ENCODE results near the gene TBC1D25. TPM values are rescaled to one million over a fixed set of nuclear protein-coding genes. Genes with fewer than 3 reads are reported as not detected.
"Not testable (repeated sequence)": the region's sequence is repeated elsewhere in the genome, so short reads cannot be mapped to it uniquely, and the experiment has no call there.

The TBC1D25 gene
- polyA plus RNA-seq, 3 donors = 7.6 to 12.8 (median 9.5) TPM

DNA sequence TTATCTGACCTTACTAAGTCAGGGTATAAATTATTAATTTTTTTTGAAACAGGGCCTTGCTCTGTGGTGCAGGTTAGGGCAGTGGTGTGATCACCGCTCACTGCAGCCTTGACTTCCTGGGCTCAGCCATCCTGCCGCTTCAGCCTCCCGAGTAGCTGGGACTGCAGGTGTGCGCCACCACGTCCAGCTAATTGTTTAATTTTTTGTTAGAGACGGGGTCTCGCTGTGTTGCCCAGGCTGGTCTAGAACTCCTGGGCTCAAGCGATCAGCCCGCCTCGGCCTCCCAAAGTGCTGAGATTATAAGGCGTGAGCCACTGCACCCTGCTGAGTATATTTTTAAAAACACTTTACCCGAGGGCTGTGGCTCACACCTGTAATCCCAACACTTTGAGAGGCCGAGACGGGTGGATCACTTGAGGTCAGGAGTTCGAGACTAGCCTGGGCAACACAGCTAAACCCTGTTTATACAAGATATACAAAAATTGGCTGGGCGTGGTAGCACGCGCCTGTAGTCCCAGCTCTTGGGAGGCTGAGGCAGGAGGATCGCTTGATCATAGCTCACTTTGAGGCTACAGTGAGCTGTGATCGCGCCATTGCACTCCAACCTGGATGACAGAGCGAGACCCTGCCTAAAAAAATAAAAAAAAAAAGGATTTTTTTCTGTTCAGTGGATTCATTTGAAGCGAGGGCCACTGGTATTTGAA is 721 bp upstream of the TBC1D25 start:
- peak in 1 of 11 donors; percentile 1 for DNase-seq (ENCODE audit: extremely low read depth in 1 of 11, low read depth in 9 of 11, low spot score in 4 of 11)

- peak in 4 of 11 donors; percentile 23 to 31 (median 28) for DNase-seq (ENCODE audit: extremely low read depth in 1 of 11, low read depth in 9 of 11, low spot score in 4 of 11)
Measured at GRCh38 chrX:48540028-48540375, 488 bp downstream of the TBC1D25 start.

- no peak for DNase-seq (ENCODE audit: extremely low read depth in 1 of 11, low read depth in 9 of 11, low spot score in 4 of 11)
Measured at GRCh38 chrX:48540480-48540879, 966 bp downstream of the TBC1D25 start.

DNA sequence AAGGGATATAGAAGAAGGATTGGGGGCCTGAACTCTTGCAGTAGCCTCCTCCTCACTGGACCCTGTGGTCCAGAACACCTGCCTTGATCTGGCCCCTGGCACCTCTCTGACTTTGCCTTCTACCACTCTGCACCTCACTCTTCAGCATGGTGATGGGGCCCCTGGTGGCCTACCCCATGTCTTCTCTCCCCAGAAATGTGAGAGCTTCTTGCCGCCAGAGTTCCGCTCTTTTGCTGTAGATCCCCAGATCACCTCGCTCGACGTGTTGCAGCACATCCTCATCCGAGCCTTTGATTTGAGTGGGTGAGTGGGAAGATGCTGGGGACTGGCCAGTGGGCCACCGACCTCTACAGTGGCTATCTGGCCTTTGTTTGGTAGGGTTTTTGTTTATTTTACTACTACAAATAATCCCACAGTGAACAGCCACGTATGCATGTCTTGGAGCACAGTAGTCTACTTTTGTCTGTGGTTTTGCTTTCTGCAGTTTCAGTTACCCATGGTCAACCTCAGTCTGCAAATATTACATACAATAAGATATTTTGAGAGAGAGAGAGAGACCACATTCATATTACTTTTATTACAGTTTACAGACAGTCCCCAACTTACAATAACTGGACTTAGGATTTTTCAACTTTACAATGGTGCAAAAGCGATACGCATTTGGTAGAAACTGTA is 1.8 kb downstream of the TBC1D25 start:
- no peak for DNase-seq (ENCODE audit: extremely low read depth in 1 of 11, low read depth in 9 of 11, low spot score in 4 of 11)

GRCh38 chrX:48548871-48549270 is 9.4 kb downstream of the TBC1D25 start:
- no peak for DNase-seq (ENCODE audit: extremely low read depth in 1 of 11, low read depth in 9 of 11, low spot score in 4 of 11)

DNA sequence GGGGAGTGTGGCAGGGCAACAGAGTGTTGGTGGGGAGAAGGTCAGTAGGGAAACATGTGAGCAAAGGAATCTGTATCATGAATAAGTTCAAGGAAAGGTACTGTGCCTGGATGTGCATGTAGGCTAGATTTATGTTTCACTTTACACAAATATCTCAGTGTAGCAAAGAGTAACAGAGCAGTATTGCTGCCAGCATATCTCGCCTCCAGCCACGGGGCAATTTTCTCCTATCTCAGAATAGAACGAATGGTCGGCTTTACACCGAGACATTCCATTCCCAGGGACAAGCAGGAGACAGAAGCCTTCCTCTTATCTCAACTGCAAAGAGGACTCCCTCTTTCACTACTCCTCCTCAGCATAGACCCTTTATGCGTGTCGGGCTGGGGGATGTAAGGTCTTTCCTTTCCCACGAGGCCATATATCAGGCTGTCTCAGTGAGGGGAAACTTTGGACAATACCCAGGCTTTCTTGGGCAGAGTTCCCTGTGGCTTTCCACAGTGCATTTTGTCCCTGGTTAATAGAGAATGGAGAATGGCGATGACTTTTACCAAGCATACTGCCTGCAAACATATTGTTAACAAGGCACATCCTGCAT is 16.3 kb downstream of the TBC1D25 start:
- not testable (repeated sequence) for DNase-seq (ENCODE audit: extremely low read depth in 1 of 11, low read depth in 9 of 11, low spot score in 4 of 11)

DNA sequence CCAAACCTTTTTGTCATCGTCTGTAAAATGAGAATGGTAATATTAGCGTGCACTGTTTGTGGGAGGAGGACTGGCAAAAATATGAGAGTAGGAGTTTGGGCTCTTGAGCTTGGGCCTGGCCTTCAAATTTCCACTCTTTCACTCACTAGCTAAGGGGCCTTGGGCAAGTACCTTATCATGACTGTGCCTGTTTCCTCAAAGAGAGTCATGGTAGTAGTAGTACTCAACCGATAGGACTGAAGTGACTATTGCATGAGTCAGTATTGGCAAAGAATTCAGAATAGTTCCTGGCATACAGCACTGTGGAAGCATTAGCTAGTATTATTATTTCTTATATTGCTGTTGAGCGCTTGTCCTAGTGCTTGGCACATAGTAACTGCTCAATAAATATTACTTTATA is 18.8 kb downstream of the TBC1D25 start:
- no peak for DNase-seq (ENCODE audit: extremely low read depth in 1 of 11, low read depth in 9 of 11, low spot score in 4 of 11)

DNA sequence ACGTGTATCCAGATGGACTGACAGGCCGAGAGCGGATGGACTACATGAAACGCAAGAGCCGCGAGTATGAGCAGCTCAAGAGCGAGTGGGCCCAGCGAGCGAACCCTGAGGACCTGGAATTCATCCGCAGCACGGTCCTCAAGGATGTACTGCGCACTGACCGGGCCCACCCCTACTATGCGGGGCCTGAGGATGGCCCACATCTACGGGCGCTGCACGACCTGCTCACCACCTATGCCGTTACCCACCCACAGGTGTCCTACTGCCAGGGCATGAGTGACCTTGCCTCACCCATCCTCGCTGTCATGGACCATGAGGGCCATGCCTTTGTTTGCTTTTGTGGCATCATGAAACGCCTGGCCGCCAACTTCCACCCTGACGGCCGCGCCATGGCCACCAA is 20.1 kb downstream of the TBC1D25 start:
- DNase-seq (ENCODE audit: extremely low read depth in 1 of 11, low read depth in 9 of 11, low spot score in 4 of 11) = no peak

- no peak for DNase-seq (ENCODE audit: extremely low read depth in 1 of 11, low read depth in 9 of 11, low spot score in 4 of 11)
Measured at GRCh38 chrX:48560056-48560455, 20.5 kb downstream of the TBC1D25 start.

- no peak for DNase-seq (ENCODE audit: extremely low read depth in 1 of 11, low read depth in 9 of 11, low spot score in 4 of 11)
Measured at GRCh38 chrX:48560681-48561080, 21.2 kb downstream of the TBC1D25 start.

- DNase-seq (ENCODE audit: extremely low read depth in 1 of 11, low read depth in 9 of 11, low spot score in 4 of 11) = no peak
Measured at GRCh38 chrX:48569958-48570357, 30.4 kb downstream of the TBC1D25 start.

DNA sequence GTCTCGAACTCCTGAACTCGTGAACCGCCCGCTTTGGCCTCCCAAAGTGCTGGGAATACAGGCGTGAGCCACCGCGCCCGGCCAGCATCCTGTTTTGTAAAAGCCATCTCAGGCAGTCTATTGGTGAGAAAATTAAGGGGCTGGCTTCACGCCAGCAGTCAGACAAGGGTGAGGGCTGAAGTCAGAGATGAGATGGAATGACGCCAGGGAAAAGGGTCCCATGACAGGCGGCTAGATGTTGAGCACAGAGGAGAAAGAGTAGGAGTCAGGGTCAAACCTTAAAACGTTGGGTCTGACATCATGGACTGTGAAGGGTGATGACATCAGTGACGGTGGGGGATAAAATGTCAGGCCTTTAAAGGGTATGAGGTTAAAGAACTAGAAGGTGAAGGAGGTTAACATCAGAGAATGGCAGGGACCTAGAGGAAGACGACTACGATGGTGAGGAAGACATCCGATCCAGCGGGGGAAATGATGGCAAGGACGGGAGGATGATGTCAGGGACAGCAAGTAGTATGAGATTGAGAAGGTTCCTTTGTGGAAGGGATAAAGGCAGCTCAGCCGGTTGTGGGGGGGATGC is 34.3 kb downstream of the TBC1D25 start:
- peak in 4 of 11 donors; percentile 3 to 13 (median 8) for DNase-seq (ENCODE audit: extremely low read depth in 1 of 11, low read depth in 9 of 11, low spot score in 4 of 11)

DNA sequence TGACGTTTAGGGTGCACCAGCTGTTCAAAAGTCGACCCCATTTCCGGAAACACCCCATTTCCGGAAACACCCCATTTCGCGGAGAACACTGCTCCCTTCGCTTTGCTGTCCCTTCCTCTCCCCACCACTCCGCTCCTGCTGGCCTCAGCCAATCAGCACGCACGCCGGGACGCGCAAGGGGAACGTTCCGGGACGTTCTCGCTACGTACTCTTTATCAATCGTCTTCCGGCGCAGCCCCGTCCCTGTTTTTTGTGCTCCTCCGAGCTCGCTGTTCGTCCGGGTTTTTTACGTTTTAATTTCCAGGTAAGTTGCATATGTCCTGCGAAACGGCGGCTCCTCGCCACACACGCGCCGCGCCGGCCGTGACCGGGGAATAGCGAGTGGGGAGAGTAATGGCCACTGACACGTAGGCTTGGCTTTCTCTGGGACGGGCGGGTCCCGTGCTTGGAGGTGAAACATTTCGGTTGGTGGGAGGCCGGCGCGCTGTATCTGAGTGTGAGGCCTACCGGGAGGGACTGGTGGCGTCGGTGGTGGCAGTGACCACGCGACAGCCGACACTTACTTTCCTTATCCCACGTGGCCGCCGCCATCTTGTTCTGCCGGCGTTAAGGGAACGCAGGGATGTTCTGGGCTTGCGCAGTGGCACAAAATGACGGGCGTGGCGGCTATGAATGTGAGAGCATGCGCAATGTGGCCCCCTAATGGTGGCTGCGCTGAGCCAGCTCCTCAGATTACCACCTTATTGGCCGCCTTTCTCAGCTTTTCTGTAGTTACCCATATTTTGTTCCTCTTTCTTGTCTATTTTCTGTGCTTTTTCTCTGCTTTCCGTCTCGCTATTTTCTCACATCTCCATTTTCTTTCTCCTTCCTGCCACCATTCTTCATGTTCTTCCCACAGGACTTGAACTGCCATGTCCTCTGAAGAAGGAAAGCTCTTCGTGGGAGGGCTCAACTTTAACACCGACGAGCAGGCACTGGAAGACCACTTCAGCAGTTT is 35.1 kb downstream of the TBC1D25 start, which contains the start of gene RBM3:
RBM3 (plus strand) TSS at position 215 of the 997 bp plus-strand sequence; CDS start at position 912, 697 bp downstream.
- DNase-seq (ENCODE audit: extremely low read depth in 1 of 11, low read depth in 9 of 11, low spot score in 4 of 11) = peak; percentile 68 to 89 (median 81)

GRCh38 chrX:48575642-48576041 is 36.1 kb downstream of the TBC1D25 start:
- no peak for DNase-seq (ENCODE audit: extremely low read depth in 1 of 11, low read depth in 9 of 11, low spot score in 4 of 11)

- DNase-seq (ENCODE audit: extremely low read depth in 1 of 11, low read depth in 9 of 11, low spot score in 4 of 11) = no peak
Measured at GRCh38 chrX:48576108-48576507, 36.6 kb downstream of the TBC1D25 start.

- DNase-seq (ENCODE audit: extremely low read depth in 1 of 11, low read depth in 9 of 11, low spot score in 4 of 11) = no peak
Measured at GRCh38 chrX:48578661-48579128, 39.2 kb downstream of the TBC1D25 start.

DNA sequence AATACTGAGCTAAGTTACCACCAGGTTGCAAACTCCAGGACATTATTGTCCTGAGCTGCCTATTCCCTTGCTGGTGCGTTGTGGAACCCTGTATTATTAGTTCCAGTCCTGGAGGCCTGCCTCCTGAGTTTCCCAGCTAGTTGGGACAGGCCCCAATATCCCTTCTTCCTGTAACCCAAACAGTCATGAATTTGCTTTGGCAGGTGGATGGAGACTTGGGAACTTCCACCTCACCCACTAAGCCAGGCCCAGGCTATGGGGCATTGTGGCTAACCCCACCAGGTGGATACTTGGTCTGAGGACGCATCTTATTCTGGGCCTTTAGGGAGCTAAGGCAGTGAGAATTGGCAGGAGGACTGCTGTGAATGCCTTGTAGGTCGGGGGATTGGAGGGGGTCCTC is 39.7 kb downstream of the TBC1D25 start:
- no peak for DNase-seq (ENCODE audit: extremely low read depth in 1 of 11, low read depth in 9 of 11, low spot score in 4 of 11)

DNA sequence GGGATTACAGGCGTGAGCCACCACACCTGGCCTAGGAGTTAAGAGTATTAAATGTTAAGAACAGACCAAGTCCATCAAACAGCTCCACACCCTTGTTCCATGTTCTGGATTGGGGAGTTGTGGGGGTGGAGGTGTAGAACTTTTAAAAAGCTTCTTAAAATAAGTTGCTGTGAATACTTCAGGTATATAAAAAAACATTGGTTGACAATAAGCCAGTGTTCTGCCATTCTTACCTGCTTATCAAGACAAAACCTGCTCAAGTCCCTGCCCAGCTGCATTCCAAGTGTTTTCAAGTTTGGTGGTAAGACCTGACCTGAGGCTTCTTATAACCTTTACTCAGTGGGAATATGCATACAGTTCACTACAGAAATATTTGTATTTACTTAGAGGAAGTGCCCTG is 41.1 kb downstream of the TBC1D25 start:
- DNase-seq (ENCODE audit: extremely low read depth in 1 of 11, low read depth in 9 of 11, low spot score in 4 of 11) = no peak

DNA sequence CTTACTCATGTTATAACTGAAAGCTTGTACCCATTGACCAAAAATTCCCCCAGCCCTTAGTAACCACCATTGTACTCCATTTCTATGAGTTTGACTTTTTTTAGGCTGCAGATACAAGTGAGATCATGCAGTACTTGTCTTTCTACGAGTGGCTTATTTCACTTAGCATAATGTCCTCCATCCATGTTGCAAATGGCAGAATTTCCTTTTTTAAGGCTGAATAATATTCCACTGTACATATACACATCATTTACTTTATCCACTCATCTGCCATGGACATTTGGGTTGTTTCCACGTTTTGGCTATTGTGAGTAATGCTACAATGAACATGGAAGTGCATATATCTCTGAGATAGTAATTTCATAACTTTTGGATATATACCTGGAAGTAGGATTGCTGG is 45.2 kb downstream of the TBC1D25 start:
- no peak for DNase-seq (ENCODE audit: extremely low read depth in 1 of 11, low read depth in 9 of 11, low spot score in 4 of 11)
